Transverse colon (tissue), 3 donors: ENCODE results near the gene CAMKV.

Experiments used
- POLR2A ChIP-seq: fragments of 450-650 bp; IDR thresholded peaks from one replicate; pipeline ENCODE4 v1.6.1; 2016; ENCODE audit warnings: antibody characterized with exemption, mild to moderate bottlenecking, moderate library complexity
- TF ChIP-seq, protein P1 (sequence below), 5 experiments: fragments of 200-600 bp in 3 of 5; fragments of 450-650 bp in 2 of 5; sonication (generic) in 3 of 5; IDR thresholded peaks; 1 replicate in 2 of 5; 2 replicates in 3 of 5; pipeline ENCODE4 v1.5.1; 2016 to 2017; ENCODE audit warnings: antibody characterized with exemption in 5 of 5, inconsistent platforms in 3 of 5, mild to moderate bottlenecking in 2 of 5, moderate library complexity in 1 of 5

DNA sequence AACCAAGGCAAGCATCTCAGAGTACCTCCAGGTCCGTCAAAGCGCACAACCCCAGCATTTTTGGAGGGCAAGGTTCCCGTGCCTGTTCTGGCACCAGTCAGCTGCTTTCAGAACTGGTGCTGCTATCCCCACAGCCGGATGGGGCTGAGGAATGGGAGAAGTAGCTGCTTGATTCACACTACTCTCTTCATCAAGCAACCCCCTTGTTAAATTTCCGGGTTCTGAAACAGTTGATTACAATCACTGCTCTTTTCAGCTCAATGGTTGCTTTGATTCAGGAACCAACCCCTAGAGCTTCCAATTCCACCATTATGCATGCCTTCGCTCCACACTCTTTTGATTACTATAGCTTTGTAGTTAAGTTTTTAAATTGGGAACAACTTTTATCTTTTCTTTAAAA, 43.7 kb downstream of the CAMKV start:
- TF ChIP-seq, protein P1, sequence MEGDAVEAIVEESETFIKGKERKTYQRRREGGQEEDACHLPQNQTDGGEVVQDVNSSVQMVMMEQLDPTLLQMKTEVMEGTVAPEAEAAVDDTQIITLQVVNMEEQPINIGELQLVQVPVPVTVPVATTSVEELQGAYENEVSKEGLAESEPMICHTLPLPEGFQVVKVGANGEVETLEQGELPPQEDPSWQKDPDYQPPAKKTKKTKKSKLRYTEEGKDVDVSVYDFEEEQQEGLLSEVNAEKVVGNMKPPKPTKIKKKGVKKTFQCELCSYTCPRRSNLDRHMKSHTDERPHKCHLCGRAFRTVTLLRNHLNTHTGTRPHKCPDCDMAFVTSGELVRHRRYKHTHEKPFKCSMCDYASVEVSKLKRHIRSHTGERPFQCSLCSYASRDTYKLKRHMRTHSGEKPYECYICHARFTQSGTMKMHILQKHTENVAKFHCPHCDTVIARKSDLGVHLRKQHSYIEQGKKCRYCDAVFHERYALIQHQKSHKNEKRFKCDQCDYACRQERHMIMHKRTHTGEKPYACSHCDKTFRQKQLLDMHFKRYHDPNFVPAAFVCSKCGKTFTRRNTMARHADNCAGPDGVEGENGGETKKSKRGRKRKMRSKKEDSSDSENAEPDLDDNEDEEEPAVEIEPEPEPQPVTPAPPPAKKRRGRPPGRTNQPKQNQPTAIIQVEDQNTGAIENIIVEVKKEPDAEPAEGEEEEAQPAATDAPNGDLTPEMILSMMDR (IDR thresholded peaks at IDR 0.05), result no peak
- no peak for TF ChIP-seq POLR2A
